DND-41 (cell line): ENCODE results near the gene ME3.

Source experiments
- ATAC-seq: fragments of 200-7000 bp; cut with Tn5 transposase; 3 replicates; pipeline ENCODE4 v1.9.1; 2021; ENCODE audit warnings: low read depth; ENCODE audit not compliant: insufficient read depth
- DNase-seq: peaks from one replicate; pipeline ENCODE4 v3.0.0-alpha.2; 2020
- H2AFZ ChIP-seq: 2 replicates; pipeline ENCODE4 v1.6.0; 2012; ENCODE audit warnings: low read depth, low read length
- H3K27ac ChIP-seq: 2 replicates; pipeline ENCODE4 v1.5.1; 2012; ENCODE audit warnings: low read length, inconsistent platforms
- H3K27me3 ChIP-seq: fragments of 200-600 bp; sonication (generic); 2 replicates; pipeline ENCODE4 v1.6.0; 2012; ENCODE audit warnings: low read length, mild to moderate bottlenecking, inconsistent platforms; ENCODE audit not compliant: insufficient read depth, poor library complexity
- H3K36me3 ChIP-seq: 2 replicates; pipeline ENCODE4 v1.5.1; 2012; ENCODE audit warnings: low read length, inconsistent platforms; ENCODE audit not compliant: insufficient read depth
- H3K4me1 ChIP-seq: 2 replicates; pipeline ENCODE4 v1.5.1; 2012; ENCODE audit warnings: mild to moderate bottlenecking, low read length; ENCODE audit not compliant: insufficient read depth
- H3K4me2 ChIP-seq: 2 replicates; pipeline ENCODE4 v1.6.0; 2012; ENCODE audit warnings: mild to moderate bottlenecking, moderate library complexity, low read length, inconsistent platforms; ENCODE audit not compliant: insufficient read depth
- H3K4me3 ChIP-seq, 2 experiments: fragments of 200-600 bp in 1 of 2; shearing (Covaris generic) in 1 of 2; 2 replicates each; pipeline ENCODE4 v1.5.1; 2012 to 2016; ENCODE audit warnings: inconsistent platforms in 2 of 2, low read length in 2 of 2, mild to moderate bottlenecking in 2 of 2, low read depth in 1 of 2, moderate library complexity in 1 of 2
- H3K79me2 ChIP-seq: 2 replicates; pipeline ENCODE4 v1.6.0; 2012; ENCODE audit warnings: low read length, inconsistent platforms; ENCODE audit not compliant: insufficient read depth
- H3K9ac ChIP-seq: 2 replicates; pipeline ENCODE4 v1.6.0; 2012; ENCODE audit warnings: low read depth, mild to moderate bottlenecking, inconsistent platforms, low read length, moderate library complexity
- H3K9me3 ChIP-seq: 2 replicates; pipeline ENCODE4 v1.5.1; 2012; ENCODE audit warnings: low read length, moderate library complexity, mild to moderate bottlenecking, inconsistent platforms; ENCODE audit not compliant: insufficient read depth, severe bottlenecking
- H4K20me1 ChIP-seq: 2 replicates; pipeline ENCODE4 v1.6.0; 2012; ENCODE audit warnings: low read length; ENCODE audit not compliant: insufficient read depth
- EZH2 ChIP-seq: IDR thresholded peaks from 3 replicates; pipeline ENCODE4 v1.6.1; 2012; ENCODE audit warnings: borderline replicate concordance, low read depth, mild to moderate bottlenecking, moderate library complexity, low read length, inconsistent platforms; ENCODE audit not compliant: severe bottlenecking
- TF ChIP-seq, protein P1 (sequence below): IDR thresholded peaks from 2 replicates; pipeline ENCODE4 v1.5.1; 2012; ENCODE audit warnings: borderline replicate concordance, low read length, moderate library complexity, mild to moderate bottlenecking; ENCODE audit not compliant: poor library complexity, severe bottlenecking; ENCODE audit errors: extremely low read depth

Gene ME3

DNA sequence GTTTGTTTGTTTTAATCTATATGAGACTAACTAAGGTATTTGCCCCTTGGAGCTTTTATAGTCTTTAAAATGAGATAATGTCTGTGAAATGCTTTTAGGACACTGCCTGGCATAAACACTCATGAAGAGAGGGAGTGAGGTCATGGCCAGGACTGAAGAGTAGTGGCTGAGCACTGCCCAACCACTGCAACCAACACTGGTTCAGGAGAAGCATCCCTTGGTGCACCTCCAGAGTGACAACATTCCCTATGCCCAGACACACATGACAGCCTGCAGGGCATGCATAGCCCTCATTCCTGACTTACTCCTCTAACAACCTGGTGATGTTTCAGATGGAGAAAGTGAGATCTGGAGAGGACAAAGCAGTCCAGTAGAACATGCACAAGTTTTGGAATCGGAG, 36.1 kb downstream of the ME3 start:
- no peak overlapping the region for H3K9ac ChIP-seq
- H3K4me1 ChIP-seq, result no peaks in the 10 kb centered on the region
- no peaks in the 10 kb centered on the region for H3K79me2 ChIP-seq
- peaks cover 4% of the 10 kb centered on the region for H3K27me3 ChIP-seq
- H4K20me1 ChIP-seq, result peaks cover 4% of the 10 kb centered on the region; the same call in 1 of the 2 replicates
- TF ChIP-seq, protein P1, sequence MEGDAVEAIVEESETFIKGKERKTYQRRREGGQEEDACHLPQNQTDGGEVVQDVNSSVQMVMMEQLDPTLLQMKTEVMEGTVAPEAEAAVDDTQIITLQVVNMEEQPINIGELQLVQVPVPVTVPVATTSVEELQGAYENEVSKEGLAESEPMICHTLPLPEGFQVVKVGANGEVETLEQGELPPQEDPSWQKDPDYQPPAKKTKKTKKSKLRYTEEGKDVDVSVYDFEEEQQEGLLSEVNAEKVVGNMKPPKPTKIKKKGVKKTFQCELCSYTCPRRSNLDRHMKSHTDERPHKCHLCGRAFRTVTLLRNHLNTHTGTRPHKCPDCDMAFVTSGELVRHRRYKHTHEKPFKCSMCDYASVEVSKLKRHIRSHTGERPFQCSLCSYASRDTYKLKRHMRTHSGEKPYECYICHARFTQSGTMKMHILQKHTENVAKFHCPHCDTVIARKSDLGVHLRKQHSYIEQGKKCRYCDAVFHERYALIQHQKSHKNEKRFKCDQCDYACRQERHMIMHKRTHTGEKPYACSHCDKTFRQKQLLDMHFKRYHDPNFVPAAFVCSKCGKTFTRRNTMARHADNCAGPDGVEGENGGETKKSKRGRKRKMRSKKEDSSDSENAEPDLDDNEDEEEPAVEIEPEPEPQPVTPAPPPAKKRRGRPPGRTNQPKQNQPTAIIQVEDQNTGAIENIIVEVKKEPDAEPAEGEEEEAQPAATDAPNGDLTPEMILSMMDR, result no peak
- no peak for TF ChIP-seq EZH2
- H3K4me2 ChIP-seq, result no peak overlapping the region
- H3K9me3 ChIP-seq, result no peaks in the 10 kb centered on the region
- no peak overlapping the region for H2AFZ ChIP-seq
- no peak for ATAC-seq
- no peaks in the 10 kb centered on the region for H3K36me3 ChIP-seq
- no peak overlapping the region for H3K27ac ChIP-seq
- no peak overlapping the region for H3K4me3 ChIP-seq
- no peak for DNase-seq

DNA sequence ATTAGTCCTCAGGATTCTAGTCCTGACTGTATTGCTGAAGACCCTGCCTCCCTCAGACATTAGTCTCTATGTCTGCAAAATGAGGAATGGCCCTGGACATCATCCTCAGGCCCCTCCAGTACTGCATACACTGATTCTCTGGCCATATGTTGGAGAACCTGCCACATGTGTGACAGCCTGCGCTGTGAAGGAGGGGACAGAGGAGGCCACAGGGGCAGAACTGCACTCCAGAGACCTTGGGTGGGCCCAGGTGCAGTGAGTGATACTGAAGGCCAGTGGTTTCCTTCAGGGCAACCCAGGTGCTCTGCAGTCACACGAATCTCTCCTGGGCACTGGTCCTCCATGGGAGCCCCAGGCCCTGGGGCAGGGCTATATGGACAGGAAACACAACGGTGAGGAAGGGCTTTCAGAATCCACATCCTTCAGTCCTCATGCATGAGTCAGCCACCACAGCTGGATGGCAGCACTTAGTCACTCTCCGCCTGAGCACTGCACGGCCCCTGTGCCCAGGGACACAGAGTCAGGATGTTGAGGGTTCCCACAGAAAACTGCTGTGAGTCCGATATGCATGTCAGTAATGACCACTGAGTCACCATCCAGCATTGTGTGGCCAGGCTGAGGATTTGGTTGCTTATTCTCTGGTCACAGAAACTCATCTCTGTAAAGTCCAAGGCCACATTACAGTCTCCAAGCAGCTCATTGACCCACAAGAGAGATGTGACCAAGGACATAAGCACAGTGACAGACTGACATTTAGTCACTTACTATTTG, 39.7 kb downstream of the ME3 start:
- ATAC-seq, result peak; percentile 70; the same call in 2 of the 3 replicates
- H4K20me1 ChIP-seq, result peaks cover 7% of the 10 kb centered on the region; the same call in 1 of the 2 replicates
- no peaks in the 10 kb centered on the region for H3K36me3 ChIP-seq
- H2AFZ ChIP-seq, result no peak overlapping the region
- H3K9ac ChIP-seq, result no peak overlapping the region
- no peaks in the 10 kb centered on the region for H3K9me3 ChIP-seq
- TF ChIP-seq, protein P1, result peak; percentile 27
- no peak for TF ChIP-seq EZH2
- H3K79me2 ChIP-seq, result no peaks in the 10 kb centered on the region
- no peaks in the 10 kb centered on the region for H3K4me1 ChIP-seq
- DNase-seq, result no peak
- H3K4me3 ChIP-seq, result no peak overlapping the region
- no peak overlapping the region for H3K27ac ChIP-seq
- H3K4me2 ChIP-seq, result no peak overlapping the region
- H3K27me3 ChIP-seq, result peaks cover 4% of the 10 kb centered on the region

DNA sequence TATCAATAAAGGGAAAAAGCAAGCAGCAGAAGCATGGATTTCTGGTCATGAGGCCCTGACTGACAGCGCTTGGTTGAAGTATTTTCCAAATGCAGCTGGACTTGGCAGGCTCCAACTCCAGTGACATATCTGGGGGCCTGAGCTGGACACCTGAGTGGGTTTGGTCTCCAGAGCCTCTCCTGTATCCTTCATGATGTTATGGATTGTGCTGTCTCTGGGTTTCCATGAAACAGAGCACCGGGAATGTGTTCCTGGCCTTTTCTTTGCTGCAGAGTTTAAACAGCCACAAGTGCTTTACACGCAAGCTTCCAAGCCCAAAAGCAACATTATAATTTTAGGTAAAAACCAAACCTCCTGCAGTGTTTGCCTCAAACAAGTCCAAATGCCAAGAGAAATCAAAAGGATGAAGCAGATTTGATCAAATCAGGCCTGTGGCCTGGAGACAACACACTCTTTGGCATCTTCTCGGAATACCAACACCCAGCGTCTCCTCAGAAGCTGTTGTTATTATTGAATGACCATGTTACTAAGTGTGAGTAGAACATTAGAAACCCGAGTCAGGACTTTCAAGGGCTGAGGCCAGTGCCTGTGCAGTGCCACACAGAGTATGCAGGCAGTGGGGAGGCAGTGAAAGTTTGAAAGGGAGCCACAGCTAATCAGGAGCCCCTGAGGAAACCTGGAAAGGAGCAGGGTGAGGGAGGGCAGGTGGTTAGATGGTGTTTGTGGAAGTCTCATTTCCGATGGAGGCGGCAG, 42.0 kb downstream of the ME3 start:
- DNase-seq (no peak), ATAC-seq (no peak)
- no peak overlapping the region for H3K27ac ChIP-seq
- no peak overlapping the region for H3K4me3 ChIP-seq
- H4K20me1 ChIP-seq, result peaks cover 3% of the 10 kb centered on the region; the same call in 1 of the 2 replicates
- H3K4me2 ChIP-seq, result no peak overlapping the region
- no peak overlapping the region for H2AFZ ChIP-seq
- H3K4me1 ChIP-seq, result no peaks in the 10 kb centered on the region
- no peak overlapping the region for H3K9ac ChIP-seq
- no peaks in the 10 kb centered on the region for H3K36me3 ChIP-seq
- H3K27me3 ChIP-seq, result peaks cover 4% of the 10 kb centered on the region
- H3K9me3 ChIP-seq, result no peaks in the 10 kb centered on the region
- TF ChIP-seq, protein P1, result no peak
- TF ChIP-seq EZH2, result no peak
- no peaks in the 10 kb centered on the region for H3K79me2 ChIP-seq
